Mesenchymal stem cell (in vitro differentiated cells and primary cell): Measurements from ENCODE around the gene LIPJ.

ENCODE experiments used
- DNase-seq: peaks from one replicate; pipeline ENCODE4 v3.0.0-alpha.2; 2013
- H2AFZ ChIP-seq: one replicate; pipeline ENCODE4 v1.6.1; 2013; ENCODE audit warnings: low read depth, mild to moderate bottlenecking, control low read depth, inconsistent platforms, low read length, moderate library complexity
- H2AK5ac ChIP-seq: 2 replicates; pipeline ENCODE4 v1.6.1; 2013; ENCODE audit warnings: low read length, moderate library complexity, mild to moderate bottlenecking, inconsistent platforms; ENCODE audit not compliant: severe bottlenecking
- H2BK120ac ChIP-seq: one replicate; pipeline ENCODE4 v1.6.1; 2013; ENCODE audit warnings: low read depth, mild to moderate bottlenecking, inconsistent platforms, low read length, moderate library complexity
- H2BK12ac ChIP-seq, 2 experiments: one replicate each; pipeline ENCODE4 v1.6.1; 2013; ENCODE audit warnings: inconsistent platforms in 2 of 2, low read length in 2 of 2, mild to moderate bottlenecking in 2 of 2, moderate library complexity in 2 of 2, control low read depth in 1 of 2
- H2BK15ac ChIP-seq: one replicate; pipeline ENCODE4 v1.6.1; 2013; ENCODE audit warnings: mild to moderate bottlenecking, low read depth, inconsistent platforms; ENCODE audit not compliant: poor library complexity, severe bottlenecking
- H2BK5ac ChIP-seq: 2 replicates; pipeline ENCODE4 v1.6.1; 2013; ENCODE audit warnings: low read depth, mild to moderate bottlenecking, low read length, control low read depth, inconsistent platforms; ENCODE audit not compliant: poor library complexity, severe bottlenecking
- H3K14ac ChIP-seq, 2 experiments: one replicate each; pipeline ENCODE4 v1.6.1; 2013; ENCODE audit warnings: inconsistent platforms in 2 of 2, low read length in 2 of 2, control low read depth in 1 of 2, mild to moderate bottlenecking in 1 of 2, moderate library complexity in 1 of 2
- H3K18ac ChIP-seq, 2 experiments: one replicate each; pipeline ENCODE4 v1.6.1; 2013; ENCODE audit warnings: inconsistent platforms in 2 of 2, low read length in 2 of 2, control low read depth in 1 of 2, low read depth in 1 of 2, mild to moderate bottlenecking in 1 of 2
- H3K23ac ChIP-seq, 2 experiments: one replicate each; pipeline ENCODE4 v1.6.1; 2013; ENCODE audit warnings: inconsistent platforms in 2 of 2, low read length in 2 of 2, mild to moderate bottlenecking in 2 of 2, moderate library complexity in 2 of 2, control low read depth in 1 of 2
- H3K27ac ChIP-seq: 2 replicates; pipeline ENCODE4 v1.5.1; 2013; ENCODE audit warnings: mild to moderate bottlenecking, moderate library complexity, low read length, control low read depth, inconsistent platforms; ENCODE audit not compliant: poor library complexity, severe bottlenecking
- H3K27me3 ChIP-seq, 2 experiments: 2 replicates each; pipeline versions ENCODE4 v1.6.1 to v1.7.0; 2013; ENCODE audit warnings: low read length in 2 of 2, mild to moderate bottlenecking in 2 of 2, moderate library complexity in 2 of 2, control low read depth in 1 of 2, inconsistent platforms in 1 of 2; ENCODE audit not compliant: control insufficient read depth in 1 of 2, insufficient read depth in 1 of 2
- H3K36me3 ChIP-seq, 2 experiments: 2 replicates each; pipeline versions ENCODE4 v1.6.1 to v1.7.0; 2013; ENCODE audit warnings: low read length in 2 of 2, control low read depth in 1 of 2, inconsistent platforms in 1 of 2, low read depth in 1 of 2, mild to moderate bottlenecking in 1 of 2; ENCODE audit not compliant: insufficient read depth in 2 of 2, control insufficient read depth in 1 of 2
- H3K4ac ChIP-seq, 2 experiments: one replicate each; pipeline ENCODE4 v1.6.1; 2013; ENCODE audit warnings: inconsistent platforms in 2 of 2, low read length in 2 of 2, mild to moderate bottlenecking in 2 of 2, moderate library complexity in 2 of 2, control low read depth in 1 of 2, low read depth in 1 of 2
- H3K4me1 ChIP-seq: 2 replicates; pipeline ENCODE4 v1.6.1; 2013; ENCODE audit warnings: low read depth, low read length, control low read depth; ENCODE audit not compliant: control insufficient read depth, insufficient read depth
- H3K4me2 ChIP-seq: 2 replicates; pipeline ENCODE4 v1.6.1; 2013; ENCODE audit warnings: low read length, mild to moderate bottlenecking, inconsistent platforms; ENCODE audit not compliant: poor library complexity, severe bottlenecking
- H3K4me3 ChIP-seq, 2 experiments: 2 replicates each; pipeline versions ENCODE4 v1.5.1 to v1.7.0; 2013; ENCODE audit warnings: low read length in 2 of 2, mild to moderate bottlenecking in 2 of 2, control low read depth in 1 of 2, low read depth in 1 of 2; ENCODE audit not compliant: insufficient read depth in 1 of 2
- H3K79me1 ChIP-seq: replicated peaks from 2 replicates; pipeline ENCODE4 v1.6.1; 2013; ENCODE audit warnings: mild to moderate bottlenecking, control low read depth, low read length, inconsistent platforms; ENCODE audit not compliant: poor library complexity, severe bottlenecking
- H3K9ac ChIP-seq: 2 replicates; pipeline ENCODE4 v1.7.0; 2013; ENCODE audit warnings: mild to moderate bottlenecking, low read length, moderate library complexity
- H3K9me3 ChIP-seq: 2 replicates; pipeline ENCODE4 v1.7.0; 2013; ENCODE audit warnings: mild to moderate bottlenecking, low read length; ENCODE audit not compliant: control insufficient read depth
- H4K8ac ChIP-seq: one replicate; pipeline ENCODE4 v1.6.1; 2013; ENCODE audit warnings: inconsistent platforms, mild to moderate bottlenecking, low read length, moderate library complexity
- H4K91ac ChIP-seq: one replicate; pipeline ENCODE4 v1.6.1; 2013; ENCODE audit warnings: mild to moderate bottlenecking, low read length, inconsistent platforms
- WGBS: methylation state at CpG from one replicate; pipeline ENCODE4 v1.1.7; 2013; ENCODE audit warnings: mixed read lengths; 5-methylcytosine and 5-hydroxymethylcytosine counted together

Gene LIPJ

GRCh38 chr10:88642209-88642608 is 55.6 kb downstream of the LIPJ start:
- Histone ChIP-seq H4K91ac (no peak overlapping the region), H2AK5ac (no peak overlapping the region), H3K79me1 (no peaks in the 10 kb centered on the region), H4K8ac (no peak overlapping the region), H3K9me3 (peaks cover 17% of the 10 kb centered on the region), H3K4me1 (no peaks in the 10 kb centered on the region), H2BK15ac (no peak overlapping the region), H3K4ac (no peak overlapping the region), H3K4me2 (no peak overlapping the region), H3K14ac (no peak overlapping the region), H3K23ac (no peak overlapping the region), H2AFZ (no peak overlapping the region), H3K27me3 (no peaks in the 10 kb centered on the region), H3K18ac (no peak overlapping the region), H2BK120ac (no peak overlapping the region), H3K27ac (no peak overlapping the region), H3K9ac (no peak overlapping the region), H2BK12ac (no peak overlapping the region), H3K4me3 (no peak overlapping the region), H2BK5ac (no peak overlapping the region), H3K36me3 (no peaks in the 10 kb centered on the region)
- 93% methylated on average over 5 of the region's 6 CpGs for WGBS
- DNase-seq = no peak

DNA sequence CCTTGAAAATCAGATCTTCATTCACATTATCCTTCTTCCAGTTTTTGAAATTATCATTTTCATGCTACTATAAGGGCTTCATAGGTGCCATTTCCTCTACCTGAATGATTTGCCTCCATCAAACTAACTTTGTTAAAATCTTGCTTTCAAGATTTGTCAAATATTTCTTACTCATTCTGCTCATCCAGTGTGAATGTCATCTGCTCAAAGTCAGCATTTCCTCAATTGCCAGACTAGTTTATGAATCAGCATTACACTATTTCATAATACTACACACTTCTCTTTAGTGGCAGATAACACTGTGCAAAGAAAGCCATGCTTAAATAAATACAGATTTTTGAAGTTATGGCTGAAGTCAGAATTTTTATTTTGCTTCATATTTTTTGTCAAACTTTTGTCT is 56.4 kb downstream of the LIPJ start:
- DNase-seq = peak; percentile 33
- Histone ChIP-seq H4K91ac (no peak overlapping the region), H3K4me3 (no peak overlapping the region), H3K23ac (no peak overlapping the region), H3K36me3 (no peaks in the 10 kb centered on the region), H4K8ac (no peak overlapping the region), H3K18ac (no peak overlapping the region), H2BK5ac (no peak overlapping the region), H2AFZ (no peak overlapping the region), H2BK12ac (no peak overlapping the region), H3K27me3 (no peaks in the 10 kb centered on the region), H2BK120ac (no peak overlapping the region), H3K9ac (no peak overlapping the region), H3K4me2 (no peak overlapping the region), H2BK15ac (no peak overlapping the region), H3K4ac (no peak overlapping the region), H3K27ac (no peak overlapping the region), H2AK5ac (no peak overlapping the region), H3K4me1 (no peaks in the 10 kb centered on the region), H3K79me1 (no peaks in the 10 kb centered on the region), H3K9me3 (peaks cover 15% of the 10 kb centered on the region), H3K14ac (no peak overlapping the region)

GRCh38 chr10:88647061-88647615 is 60.6 kb downstream of the LIPJ start:
- H3K4me2 ChIP-seq = no peak overlapping the region
- H3K4ac ChIP-seq = no peak overlapping the region
- 94% methylated on average over 2 of the region's 2 CpGs for WGBS
- DNase-seq = no peak
- H3K27ac ChIP-seq = no peak overlapping the region
- no peaks in the 10 kb centered on the region for H3K9me3 ChIP-seq
- H3K27me3 ChIP-seq = no peaks in the 10 kb centered on the region
- H3K18ac ChIP-seq = no peak overlapping the region
- no peak overlapping the region for H2AFZ ChIP-seq
- H3K9ac ChIP-seq = no peak overlapping the region
- no peaks in the 10 kb centered on the region for H3K36me3 ChIP-seq
- no peaks in the 10 kb centered on the region for H3K4me1 ChIP-seq
- no peak overlapping the region for H3K23ac ChIP-seq
- H2BK120ac ChIP-seq = no peak overlapping the region
- no peak overlapping the region for H4K8ac ChIP-seq
- H2AK5ac ChIP-seq = no peak overlapping the region
- H2BK5ac ChIP-seq = no peak overlapping the region
- no peak overlapping the region for H3K14ac ChIP-seq
- H2BK12ac ChIP-seq = no peak overlapping the region
- H3K79me1 ChIP-seq = no peaks in the 10 kb centered on the region
- no peak overlapping the region for H3K4me3 ChIP-seq
- H4K91ac ChIP-seq = no peak overlapping the region
- H2BK15ac ChIP-seq = no peak overlapping the region

- Histone ChIP-seq H2BK5ac (no peak overlapping the region), H2BK120ac (no peak overlapping the region), H2BK15ac (no peak overlapping the region), H3K9me3 (no peaks in the 10 kb centered on the region), H3K4me3 (no peak overlapping the region), H2AK5ac (no peak overlapping the region), H2AFZ (no peak overlapping the region), H3K4ac (no peak overlapping the region), H3K18ac (no peak overlapping the region), H3K27me3 (no peaks in the 10 kb centered on the region), H4K8ac (no peak overlapping the region), H3K23ac (no peak overlapping the region), H3K36me3 (no peaks in the 10 kb centered on the region), H2BK12ac (no peak overlapping the region), H3K79me1 (no peaks in the 10 kb centered on the region), H3K27ac (peak overlapping the region; percentile 53), H4K91ac (no peak overlapping the region), H3K4me2 (no peak overlapping the region), H3K14ac (no peak overlapping the region), H3K4me1 (no peaks in the 10 kb centered on the region), H3K9ac (peak overlapping the region; percentile 74)
- peak; percentile 74 for DNase-seq
These were observed 64.6 kb downstream of the LIPJ start for GRCh38 chr10:88651101-88651551.
